Neural cell (in vitro differentiated cells): ENCODE measurements around the gene SLC35B4. TPM values are rescaled to one million over a fixed set of nuclear protein-coding genes. Genes with fewer than 3 reads are reported as not detected.
A peak's percentile ranks its signal among the peaks of the same experiment; 100 is the strongest.

Experiments
- H2AFZ ChIP-seq: fragments of 200-600, 300-800 bp; sonication (generic), shearing (Covaris generic); 2 replicates; pipeline ENCODE4 v1.6.0; 2014; ENCODE audit warnings: low read depth, mild to moderate bottlenecking, antibody characterized with exemption, low read length, moderate library complexity
- H3F3A ChIP-seq: fragments of 200-600 bp; shearing (Covaris generic); 2 replicates; pipeline ENCODE4 v1.6.1; 2016; ENCODE audit warnings: mild to moderate bottlenecking, moderate library complexity, mixed read lengths, antibody characterized with exemption, low read length; ENCODE audit not compliant: insufficient read depth, poor library complexity, severe bottlenecking
- H3K27ac ChIP-seq: fragments of 200-600, 300-800 bp; sonication (generic), shearing (Covaris generic); 2 replicates; pipeline ENCODE4 v1.5.1; 2014; ENCODE audit warnings: mild to moderate bottlenecking, low read length, moderate library complexity
- H3K27me3 ChIP-seq: fragments of 300-800, 200-600 bp; sonication (generic), shearing (Covaris generic); 2 replicates; pipeline ENCODE4 v1.6.0; 2014; ENCODE audit warnings: mild to moderate bottlenecking, low read depth, low read length, moderate library complexity; ENCODE audit not compliant: insufficient read depth
- H3K36me3 ChIP-seq: fragments of 300-800, 200-600 bp; sonication (generic), shearing (Covaris generic); 2 replicates; pipeline ENCODE4 v1.5.1; 2014; ENCODE audit warnings: mild to moderate bottlenecking, antibody characterized with exemption, low read length, moderate library complexity; ENCODE audit not compliant: insufficient read depth
- H3K4me2 ChIP-seq: fragments of 300-800, 200-600 bp; sonication (generic), shearing (Covaris generic); 2 replicates; pipeline ENCODE4 v1.6.0; 2014; ENCODE audit warnings: mild to moderate bottlenecking, low read length
- H3K4me3 ChIP-seq: fragments of 300-800, 200-600 bp; sonication (generic), shearing (Covaris generic); 2 replicates; pipeline ENCODE4 v1.5.1; 2014; ENCODE audit warnings: mild to moderate bottlenecking, low read length, moderate library complexity
- H3K79me2 ChIP-seq: fragments of 200-600 bp; shearing (Covaris generic); replicated peaks from 2 replicates; pipeline ENCODE4 v1.6.0; 2014; ENCODE audit warnings: mild to moderate bottlenecking, low read length, moderate library complexity; ENCODE audit not compliant: insufficient read depth
- H3K9ac ChIP-seq: fragments of 300-800, 200-600 bp; sonication (generic), shearing (Covaris generic); 2 replicates; pipeline ENCODE4 v1.6.1; 2016; ENCODE audit warnings: mild to moderate bottlenecking, low read length, mixed read lengths
- H3K9me2 ChIP-seq: fragments of 200-600 bp; shearing (Covaris generic); 2 replicates; pipeline ENCODE4 v1.6.1; 2016; ENCODE audit warnings: mild to moderate bottlenecking, low read length, mixed read lengths; ENCODE audit not compliant: insufficient read depth
- H3K9me3 ChIP-seq: fragments of 200-600, 300-800 bp; sonication (generic), shearing (Covaris generic); 2 replicates; pipeline ENCODE4 v1.6.1; 2016; ENCODE audit warnings: mild to moderate bottlenecking, mixed run types, low read length, moderate library complexity, mixed read lengths
- H4K20me1 ChIP-seq: fragments of 200-600 bp; shearing (Covaris generic); 2 replicates; pipeline ENCODE4 v1.6.1; 2016; ENCODE audit warnings: mild to moderate bottlenecking, mixed run types; ENCODE audit not compliant: insufficient read depth
- CTCF ChIP-seq: fragments of 450-650 bp; IDR thresholded peaks from 2 replicates; pipeline ENCODE4 v1.5.1; 2014; ENCODE audit warnings: antibody characterized with exemption, mild to moderate bottlenecking, moderate library complexity; ENCODE audit not compliant: poor library complexity, severe bottlenecking
- EP300 ChIP-seq: fragments of 450-650 bp; conservative IDR thresholded peaks from 2 replicates; pipeline ENCODE4 v1.6.1; 2014; ENCODE audit warnings: antibody characterized with exemption, mild to moderate bottlenecking, moderate library complexity; ENCODE audit not compliant: poor library complexity, severe bottlenecking
- EZH2 ChIP-seq: fragments of 200-600, 300-800 bp; shearing (Covaris generic), sonication (generic); IDR thresholded peaks from 2 replicates; pipeline ENCODE4 v1.6.1; 2014; ENCODE audit warnings: antibody characterized with exemption, low read length, borderline replicate concordance, mild to moderate bottlenecking; ENCODE audit not compliant: insufficient read depth, poor library complexity, severe bottlenecking
- MXI1 ChIP-seq: fragments of 450-650 bp; conservative IDR thresholded peaks from 2 replicates; pipeline ENCODE4 v1.6.1; 2014; ENCODE audit warnings: antibody characterized with exemption, mild to moderate bottlenecking; ENCODE audit not compliant: poor library complexity, severe bottlenecking
- POLR2AphosphoS5 ChIP-seq: IDR thresholded peaks from 2 replicates; pipeline ENCODE4 v1.6.1; 2012
- RAD21 ChIP-seq: fragments of 450-650 bp; conservative IDR thresholded peaks from 2 replicates; pipeline ENCODE4 v1.6.1; 2014; ENCODE audit warnings: antibody characterized with exemption, mild to moderate bottlenecking, moderate library complexity
- REST ChIP-seq: IDR thresholded peaks from 2 replicates; pipeline ENCODE4 v1.6.1; 2012; ENCODE audit warnings: borderline replicate concordance
- SMC3 ChIP-seq: fragments of 450-650 bp; conservative IDR thresholded peaks from 2 replicates; pipeline ENCODE4 v1.6.1; 2014; ENCODE audit warnings: antibody characterized with exemption, mild to moderate bottlenecking, moderate library complexity; ENCODE audit not compliant: poor library complexity
- TAF1 ChIP-seq: IDR thresholded peaks from 2 replicates; pipeline ENCODE4 v1.6.1; 2012; ENCODE audit warnings: low read depth
- polyA plus RNA-seq: library from polyadenylated mRNA; depleted of rRNA; stranded (reverse); fragments of >200 nt; gene quantifications from 2 replicates; pipeline ENCODE4 v1.2.3, GENCODE V29; 2014

The SLC35B4 gene
- polyA plus RNA-seq, 1 donor from 2014 or later: 30.1 TPM

- peak overlapping the region; percentile 94 for H3K4me3 ChIP-seq
- H3K79me2 ChIP-seq: peaks cover 12% of the 10 kb centered on the region
- H2AFZ ChIP-seq: peak overlapping the region; percentile 79
- H3F3A ChIP-seq: no peaks in the 10 kb centered on the region
- H3K9ac ChIP-seq: peak overlapping the region; percentile 83
- no peaks in the 10 kb centered on the region for H3K36me3 ChIP-seq
- no peaks in the 10 kb centered on the region for H3K27me3 ChIP-seq
- no peak for TF ChIP-seq SMC3
- no peaks in the 10 kb centered on the region for H3K9me2 ChIP-seq
- H4K20me1 ChIP-seq: no peaks in the 10 kb centered on the region
- H3K9me3 ChIP-seq: no peaks in the 10 kb centered on the region
- peak overlapping the region; percentile 73 for H3K27ac ChIP-seq
- peak overlapping the region; percentile 85 for H3K4me2 ChIP-seq
Measured at GRCh38 chr7:134315679-134316538, 821 bp downstream of the SLC35B4 start.

- Histone ChIP-seq H3K36me3 (no peaks in the 10 kb centered on the region), H3K4me2 (no peak overlapping the region), H2AFZ (no peak overlapping the region), H3F3A (no peaks in the 10 kb centered on the region), H4K20me1 (no peaks in the 10 kb centered on the region), H3K9me2 (no peaks in the 10 kb centered on the region), H3K27ac (no peak overlapping the region), H3K9me3 (no peaks in the 10 kb centered on the region), H3K79me2 (peaks cover 12% of the 10 kb centered on the region), H3K9ac (no peak overlapping the region), H3K27me3 (no peaks in the 10 kb centered on the region), H3K4me3 (no peak overlapping the region)
- TF ChIP-seq RAD21: no peak
- TF ChIP-seq SMC3: no peak
- no peak for TF ChIP-seq MXI1
- no peak for TF ChIP-seq REST
- TF ChIP-seq EP300: no peak
- no peak for TF ChIP-seq POLR2AphosphoS5
- no peak for TF ChIP-seq EZH2
- TF ChIP-seq TAF1: no peak
Measured at GRCh38 chr7:134313543-134313942, 3.2 kb downstream of the SLC35B4 start.

- Histone ChIP-seq H2AFZ (no peak overlapping the region), H4K20me1 (no peaks in the 10 kb centered on the region), H3K27ac (no peak overlapping the region), H3F3A (no peaks in the 10 kb centered on the region), H3K4me2 (no peak overlapping the region), H3K79me2 (peaks cover 12% of the 10 kb centered on the region), H3K9me3 (no peaks in the 10 kb centered on the region), H3K36me3 (no peaks in the 10 kb centered on the region), H3K27me3 (no peaks in the 10 kb centered on the region), H3K9ac (no peak overlapping the region), H3K4me3 (no peak overlapping the region), H3K9me2 (no peaks in the 10 kb centered on the region)
- TF ChIP-seq RAD21: no peak
- no peak for TF ChIP-seq SMC3
- TF ChIP-seq EZH2: no peak
- no peak for TF ChIP-seq TAF1
- no peak for TF ChIP-seq CTCF
Measured at GRCh38 chr7:134312717-134313116, 4.0 kb downstream of the SLC35B4 start.
